Measurements from ENCODE around the gene PMEPA1.
A peak's percentile ranks its signal among the peaks of the same experiment; 100 is the strongest.

Gene PMEPA1

DNA sequence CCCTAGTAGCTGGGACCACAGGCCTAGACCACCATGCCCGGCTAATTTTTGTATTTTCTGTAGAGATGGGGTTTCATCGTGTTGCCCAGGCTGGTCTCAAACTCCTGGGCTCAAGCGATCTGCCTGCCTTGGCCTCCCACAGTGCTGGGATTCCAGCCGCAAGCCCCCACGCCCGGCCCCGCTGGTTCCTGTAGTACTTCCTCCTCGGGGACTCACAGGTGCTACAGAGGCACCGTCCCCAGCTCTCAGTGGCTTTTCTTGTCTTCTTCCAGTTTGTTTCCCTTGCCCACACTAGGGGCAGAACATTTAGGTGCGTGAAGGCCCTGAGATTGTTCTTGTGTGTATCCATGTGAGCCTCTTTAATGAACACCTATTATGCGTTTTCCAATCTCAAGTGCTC is 88.8 kb downstream of the PMEPA1 start:
- DNase-seq, result no peak

DNA sequence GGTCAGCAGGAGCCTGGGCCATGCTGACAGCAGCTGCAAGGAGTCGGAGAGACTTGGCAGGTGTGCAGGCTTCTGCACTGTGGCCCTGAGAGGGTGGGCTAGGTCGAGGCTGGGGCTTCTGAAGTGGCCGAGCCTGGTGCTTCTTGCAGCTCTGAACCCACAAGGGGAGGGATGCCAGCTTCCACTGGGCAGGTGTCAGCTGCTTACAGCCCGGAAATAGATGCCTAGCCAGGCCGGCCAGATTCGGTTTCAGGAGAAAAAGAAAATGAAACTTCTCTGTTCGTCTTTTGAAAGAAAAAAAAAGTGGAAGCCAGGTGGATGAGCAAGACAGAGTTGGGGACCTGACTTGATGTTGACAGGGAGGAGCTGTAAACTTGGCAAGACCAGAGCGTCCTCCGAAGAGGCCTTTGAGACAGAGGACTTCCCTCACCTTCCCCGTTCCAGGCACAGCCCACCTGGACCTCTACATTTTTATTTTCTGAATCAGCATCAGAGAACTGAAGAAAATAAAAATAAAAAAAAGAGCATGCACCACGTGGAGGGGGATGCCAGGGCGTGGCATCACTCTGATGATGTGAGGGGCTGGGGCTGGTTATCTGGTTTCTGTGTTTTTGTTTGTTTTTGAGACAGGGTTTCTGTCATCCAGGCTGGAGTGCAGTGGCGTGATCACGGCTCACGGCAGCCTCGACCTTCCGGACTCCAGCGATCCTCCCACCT is 89.4 kb downstream of the PMEPA1 start, which contains the start of gene ZBP1:
Gene ZBP1 (minus strand): TSS at position 153 of the 717 bp plus-strand sequence. CDS start 131 bp downstream, at position 22.
- peak in 3 of 5 donors; percentile 45 to 85 (median 47) for DNase-seq

DNA sequence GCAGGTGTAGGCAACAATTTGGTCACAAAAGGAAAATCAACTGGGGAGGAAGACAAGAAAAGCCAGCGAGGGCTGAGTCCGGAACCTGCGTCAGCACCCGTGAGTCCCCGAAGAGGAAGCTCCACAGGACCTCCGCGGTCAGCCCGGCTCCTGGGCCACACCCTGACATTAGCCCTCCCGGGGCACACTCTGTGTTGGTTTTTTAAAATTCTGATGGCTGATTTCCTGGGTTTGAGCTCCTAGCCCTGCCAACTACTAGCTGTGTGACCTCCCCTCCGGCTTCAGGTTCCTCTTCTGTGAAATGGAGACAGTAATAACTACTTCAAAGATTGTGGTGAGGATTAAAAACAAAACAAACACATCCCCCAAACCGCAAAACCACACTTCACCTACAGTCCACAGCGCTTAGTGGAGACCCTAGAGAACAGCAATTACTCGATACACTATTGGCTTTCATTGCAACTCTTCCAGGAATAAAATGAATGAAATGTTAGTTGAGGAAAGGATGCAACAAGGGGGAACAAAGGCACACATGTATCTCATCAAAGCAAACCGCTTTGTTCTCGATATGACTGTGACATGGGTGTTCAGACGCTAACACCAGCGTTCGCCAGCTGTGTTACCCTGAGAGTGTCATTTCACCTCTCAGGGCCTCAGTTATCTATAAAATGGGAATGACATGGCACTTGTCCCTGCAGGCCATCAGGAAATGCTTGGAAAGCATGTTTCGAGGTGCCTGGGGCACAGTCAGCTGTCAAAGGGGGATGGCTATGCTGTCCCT is 90.6 kb downstream of the PMEPA1 start:
- peak; percentile 41 to 96 (median 59) for DNase-seq

DNA sequence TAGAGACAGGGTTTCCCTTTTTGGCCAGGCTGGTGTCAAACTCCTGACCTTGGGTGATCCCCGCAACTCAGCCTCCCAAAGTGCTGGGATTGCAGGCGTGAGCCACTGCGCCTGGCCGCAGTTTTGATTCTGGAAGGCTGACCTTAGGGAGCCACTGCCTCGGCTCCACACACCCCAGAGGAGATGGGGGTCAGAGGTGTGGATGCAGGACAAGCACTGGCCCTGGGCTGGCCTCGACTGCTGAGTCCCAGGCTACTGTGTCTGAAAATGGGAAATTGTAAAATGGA is 91.1 kb downstream of the PMEPA1 start:
- no peak for DNase-seq

DNA sequence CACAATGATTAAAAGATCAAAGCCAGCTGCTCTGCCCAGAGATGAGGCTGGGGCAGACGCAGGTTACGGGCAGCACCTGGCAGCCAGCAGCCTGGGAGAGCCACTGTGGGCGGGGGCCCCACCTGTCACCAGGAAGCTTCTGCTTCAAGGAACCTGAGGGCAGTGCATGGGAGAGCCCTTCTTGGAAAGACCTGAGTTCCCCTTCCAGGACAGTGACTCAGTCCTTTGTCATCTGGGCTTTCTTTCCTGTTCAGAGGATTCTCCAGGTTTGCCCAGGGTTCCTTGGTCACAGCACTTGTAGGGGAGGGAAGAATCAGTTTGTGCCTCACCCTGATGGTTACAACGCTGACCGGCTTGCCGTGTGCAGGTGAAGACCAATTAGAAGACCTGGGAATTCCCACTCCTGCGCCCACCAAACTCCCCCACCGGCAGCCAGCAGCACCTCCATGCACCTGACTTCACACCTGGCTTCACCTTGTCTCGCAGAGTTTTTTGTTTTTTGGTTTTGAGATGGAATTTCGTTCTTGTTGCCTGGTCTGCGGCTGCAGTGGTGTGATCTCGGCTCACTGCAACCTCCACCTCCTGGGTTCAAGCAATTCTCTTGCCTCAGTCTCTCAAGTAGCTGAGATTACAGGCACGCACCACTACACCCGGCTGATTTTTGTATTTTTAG is 91.6 kb downstream of the PMEPA1 start:
- peak in 2 of 5 donors; percentile 39 to 43 for DNase-seq

DNA sequence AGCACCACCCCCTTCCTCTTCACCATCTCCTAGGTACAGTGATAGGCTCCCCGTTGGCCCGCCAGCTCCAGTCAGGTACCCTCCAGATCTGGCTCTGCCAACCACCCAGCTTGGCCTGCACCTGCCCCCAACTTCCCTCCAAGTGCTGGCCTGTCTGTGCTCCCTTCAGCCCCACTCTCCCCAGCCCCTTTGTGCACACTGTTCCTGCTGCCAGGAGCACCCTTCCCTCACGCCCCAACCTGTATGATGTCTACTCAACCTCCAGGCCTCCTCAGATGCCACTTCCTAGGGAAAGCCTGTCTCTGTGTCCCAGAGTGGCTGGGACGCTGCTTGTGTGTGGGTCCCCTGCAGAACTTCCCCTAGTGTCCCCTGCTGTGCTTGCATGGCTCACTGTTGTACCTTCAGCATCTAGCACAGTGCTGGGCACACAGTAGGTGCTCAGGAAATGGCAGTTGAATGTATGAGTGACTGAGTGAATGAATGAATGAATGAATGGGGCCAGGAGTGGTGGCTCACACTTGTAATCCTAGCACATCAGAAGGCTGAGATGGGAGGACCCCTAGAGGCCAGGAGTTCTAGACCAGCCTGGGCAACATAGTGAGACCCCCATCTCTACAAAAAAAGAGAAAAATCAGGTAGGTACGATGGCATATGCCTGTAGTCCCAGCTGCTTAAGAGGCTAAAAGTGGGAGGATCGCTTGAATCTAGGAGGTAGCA is 92.6 kb downstream of the PMEPA1 start:
- no peak for DNase-seq

DNA sequence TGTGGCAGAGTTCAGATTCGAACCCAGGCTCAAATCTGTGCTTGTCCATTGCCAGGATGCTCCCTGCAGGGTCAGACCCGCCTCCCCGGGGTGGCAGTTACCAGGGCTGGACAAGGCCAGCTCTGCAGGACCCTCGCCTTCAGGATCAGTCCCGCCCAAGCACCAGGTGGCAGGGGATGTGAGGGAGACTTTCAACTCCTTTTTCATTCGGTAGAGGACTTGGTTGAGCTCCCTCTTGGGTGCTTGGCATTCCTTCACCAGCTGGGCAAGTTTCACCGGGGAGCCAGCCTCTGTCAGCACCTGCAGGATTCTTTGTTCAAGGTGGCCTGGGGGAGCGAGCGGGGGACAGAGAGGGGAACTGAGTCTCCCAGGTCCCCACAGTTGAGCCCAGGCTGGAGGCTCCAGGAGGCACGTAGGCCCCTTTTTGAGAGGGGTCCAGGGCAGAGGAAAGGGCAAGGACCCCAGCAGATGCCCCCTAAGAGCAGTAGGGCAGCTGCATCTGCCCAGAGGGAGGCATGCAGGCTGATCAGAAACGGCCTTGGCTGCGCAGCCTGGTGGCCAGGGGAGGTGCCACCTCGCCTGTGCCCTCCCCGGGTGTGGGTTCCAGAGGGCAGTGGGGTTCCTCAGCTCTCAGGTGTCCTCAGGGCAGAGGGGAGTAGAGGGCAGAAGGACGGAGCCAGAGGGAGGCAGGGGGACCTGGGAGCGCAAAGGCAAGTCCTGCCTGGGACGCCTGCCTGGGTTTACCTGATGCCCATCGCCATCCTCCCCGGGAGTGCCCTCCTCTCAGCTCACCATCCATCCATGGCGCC is 93.5 kb downstream of the PMEPA1 start:
- DNase-seq, result no peak

DNA sequence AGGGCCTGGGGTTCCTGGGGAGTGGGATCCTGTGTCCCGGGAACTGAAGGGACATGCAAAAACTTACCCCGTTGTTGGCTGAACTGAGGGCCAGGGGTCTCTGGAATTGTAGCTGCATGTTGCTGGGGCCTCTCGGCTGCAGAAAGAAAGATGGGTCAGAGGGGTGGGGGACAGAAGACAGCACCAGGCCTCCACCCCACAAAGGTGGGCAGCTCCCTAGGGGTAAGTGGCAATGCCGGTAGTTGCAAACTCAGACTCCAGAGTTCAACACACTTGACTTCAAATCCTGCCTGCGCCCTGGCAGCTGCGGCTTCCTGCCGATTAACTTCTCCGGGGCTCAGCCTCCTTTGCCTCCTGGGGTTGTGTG is 94.4 kb downstream of the PMEPA1 start:
- no peak for DNase-seq

DNA sequence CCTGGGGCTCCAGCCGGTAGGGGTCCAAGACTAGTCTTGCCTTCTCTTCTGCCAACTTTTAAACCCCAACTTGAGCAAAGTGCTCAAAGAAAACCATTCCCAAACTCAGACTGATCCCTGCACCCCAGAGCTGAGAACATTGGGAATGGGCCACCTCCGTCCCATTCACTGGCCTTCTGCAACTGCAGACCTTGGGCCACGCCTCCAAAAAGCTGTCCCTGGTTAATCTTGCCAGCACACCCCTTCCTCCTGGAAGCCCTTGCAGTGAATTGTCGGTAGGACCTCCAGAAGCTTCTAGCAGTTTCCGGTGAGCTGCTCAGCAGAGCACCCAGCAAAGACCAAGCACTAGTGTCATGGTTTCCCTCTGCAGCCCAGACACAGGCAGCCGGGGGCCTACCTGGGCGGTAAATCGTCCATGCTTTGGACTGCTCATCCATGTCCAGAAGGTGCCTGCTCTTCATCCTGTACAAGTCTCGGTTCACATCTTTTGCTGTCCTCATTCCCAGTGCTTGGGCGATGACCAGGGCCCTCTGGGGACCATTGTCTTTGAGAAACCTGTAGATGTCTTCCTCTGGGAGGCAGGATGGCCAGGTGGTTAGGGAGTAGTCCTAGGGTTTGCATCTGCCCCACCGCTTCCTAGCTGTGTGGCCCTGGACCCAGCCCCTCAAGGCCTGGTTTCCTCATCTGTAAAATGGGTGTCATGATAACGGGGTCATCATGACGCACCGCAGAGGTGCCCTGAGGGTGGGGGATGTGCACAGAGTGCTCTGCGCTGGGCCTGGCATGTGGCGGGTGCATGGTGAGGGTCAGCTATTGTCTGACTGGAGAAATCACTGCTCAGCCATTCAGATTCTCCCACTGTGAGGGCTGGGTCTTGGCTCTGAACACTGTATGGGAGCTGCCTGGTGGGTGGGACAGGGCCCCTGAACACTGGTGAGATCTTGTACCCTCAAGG is 95.0 kb downstream of the PMEPA1 start:
- no peak for DNase-seq

DNA sequence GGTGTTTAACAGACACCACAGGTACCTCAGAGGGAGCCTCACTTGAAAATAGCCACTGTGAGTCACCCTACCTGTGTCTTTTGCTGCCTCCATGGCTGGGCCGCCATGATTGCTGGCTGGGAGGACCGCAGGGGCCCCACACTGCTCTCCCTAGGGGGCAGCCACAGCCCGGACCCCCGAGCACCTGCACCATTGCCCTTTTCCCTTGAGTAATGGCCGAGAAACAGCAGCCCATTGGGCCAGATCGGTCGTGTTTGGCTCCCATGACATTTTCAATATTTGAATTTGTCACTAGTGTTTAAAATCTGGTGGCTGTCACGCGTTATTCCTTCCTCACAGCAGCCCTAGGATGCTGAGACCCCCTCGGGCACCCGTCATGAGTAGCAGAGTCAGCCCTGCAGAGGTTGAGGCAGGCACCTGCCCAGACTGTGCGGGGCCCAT is 96.3 kb downstream of the PMEPA1 start:
- DNase-seq, result no peak

DNA sequence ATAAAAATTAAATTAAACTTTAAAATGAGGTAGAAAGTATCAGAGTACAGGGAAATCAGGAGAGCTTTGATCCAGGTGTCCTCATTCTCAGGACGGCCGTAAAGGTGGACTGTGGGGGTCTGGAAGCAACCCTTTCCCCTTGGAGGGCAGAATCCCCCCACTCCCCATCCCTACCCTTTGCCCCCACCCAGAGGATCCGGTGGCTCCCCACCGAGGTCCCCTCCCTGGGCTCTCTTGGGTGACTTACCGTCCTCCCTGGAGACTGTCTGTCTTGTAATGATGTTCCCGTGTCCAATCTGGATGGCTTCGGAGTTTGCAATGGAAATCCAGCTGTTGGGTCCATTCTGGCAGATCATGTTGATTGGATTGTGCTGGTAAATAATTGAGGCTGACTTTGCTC is 96.9 kb downstream of the PMEPA1 start:
- no peak for DNase-seq

DNA sequence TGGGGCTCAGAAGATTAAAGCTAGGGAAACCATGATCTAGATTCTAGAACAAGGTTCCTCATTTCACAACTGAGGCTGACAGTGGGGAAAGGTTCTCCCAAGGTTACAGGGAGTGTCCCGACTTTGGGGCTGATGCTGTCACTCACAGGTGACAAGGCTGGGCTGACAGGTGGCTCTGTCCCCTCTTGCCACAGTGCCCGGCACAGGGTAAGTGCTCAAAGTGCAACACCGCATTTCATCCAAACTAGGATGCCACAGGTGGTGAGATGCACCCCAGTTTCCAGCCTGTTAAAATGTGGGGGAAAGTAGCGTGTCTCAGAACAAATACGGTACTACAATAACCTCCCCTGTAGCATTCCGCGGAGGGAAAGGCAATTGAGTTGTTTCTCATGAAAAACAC is 97.4 kb downstream of the PMEPA1 start:
- no peak for DNase-seq

DNA sequence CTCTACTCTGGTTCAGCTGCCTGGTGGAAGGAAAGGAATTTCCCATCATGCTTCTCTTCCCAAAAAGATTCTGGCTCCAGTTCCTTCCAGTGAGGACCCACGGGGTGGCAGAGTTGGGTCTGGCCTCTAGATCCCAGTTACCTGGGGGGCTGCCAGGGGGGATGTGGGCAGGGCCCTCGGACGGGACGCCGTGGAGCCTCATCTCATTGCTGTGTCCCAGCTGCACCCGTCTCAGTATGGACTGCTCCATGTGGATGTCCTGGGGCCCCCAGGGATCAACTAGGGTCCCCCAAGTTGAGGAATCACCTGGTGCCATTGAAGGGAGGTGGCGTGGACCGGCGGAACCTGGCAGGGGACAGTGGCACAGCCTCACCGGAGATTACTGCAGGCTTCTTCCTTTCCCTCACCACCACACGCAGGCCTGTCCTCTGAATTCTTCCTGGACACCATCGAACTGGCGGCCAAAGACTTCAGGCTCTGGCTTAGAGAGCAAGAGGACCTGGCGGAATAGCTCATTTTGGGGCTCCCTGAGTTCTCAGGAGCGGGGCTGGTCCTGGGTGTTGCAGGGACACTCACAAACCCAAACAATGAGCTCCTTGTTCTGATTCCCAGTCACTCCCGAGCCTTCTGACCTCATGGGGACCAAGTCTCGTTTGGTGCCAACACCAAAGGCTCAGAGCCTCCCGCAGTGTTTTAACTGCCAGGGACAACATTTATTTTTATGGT is 98.1 kb downstream of the PMEPA1 start:
- no peak for DNase-seq

DNA sequence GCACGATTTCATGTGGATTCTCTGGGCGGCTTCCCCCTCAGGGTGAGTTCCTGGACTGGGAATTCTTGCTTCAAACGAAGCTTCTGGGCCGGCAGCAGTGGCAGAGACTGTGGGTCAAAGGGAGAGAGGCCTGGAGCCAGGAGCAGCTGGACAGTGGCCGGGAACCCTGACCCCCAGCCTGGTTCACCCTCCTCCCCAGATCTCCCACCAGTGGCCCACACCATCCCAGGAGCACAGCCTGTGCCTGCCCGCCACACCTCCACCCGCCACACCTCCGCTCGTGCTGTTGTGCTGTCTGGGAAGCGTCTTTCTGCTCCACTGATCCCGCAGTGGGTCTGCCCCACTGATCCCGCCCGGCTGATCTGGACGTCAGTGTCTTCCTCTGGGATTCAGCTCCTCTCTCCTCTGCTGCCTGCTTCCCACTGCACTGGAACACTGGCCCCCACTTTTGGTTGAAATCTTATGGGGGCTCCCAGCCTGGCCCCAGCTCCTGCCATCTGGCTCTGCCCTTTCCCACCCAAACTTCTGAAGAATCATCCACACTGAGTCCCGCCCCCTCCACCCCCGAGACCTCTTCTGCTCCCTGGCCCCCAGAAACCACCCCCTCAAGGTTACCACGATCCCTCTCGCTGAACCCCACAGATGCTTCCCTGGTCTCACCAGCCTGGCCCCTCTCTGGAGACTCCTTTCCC is 99.4 kb downstream of the PMEPA1 start:
- no peak for DNase-seq

DNA sequence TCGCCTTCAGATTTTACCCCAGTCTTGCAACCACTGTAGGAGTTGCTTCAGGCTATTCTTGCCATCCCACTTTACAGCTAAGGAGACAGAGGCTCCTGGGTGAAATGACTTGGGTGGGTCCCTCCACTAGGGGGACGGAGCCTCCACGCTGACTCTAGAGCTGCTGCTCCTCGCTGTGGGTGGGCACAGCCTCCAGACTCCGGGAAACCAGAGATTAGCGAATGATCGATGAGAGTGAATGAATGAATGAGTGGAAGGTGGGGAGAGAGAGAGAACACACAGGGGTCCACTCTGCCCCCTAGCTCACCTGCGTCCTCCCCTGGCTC is 100.0 kb downstream of the PMEPA1 start:
- no peak for DNase-seq

DNA sequence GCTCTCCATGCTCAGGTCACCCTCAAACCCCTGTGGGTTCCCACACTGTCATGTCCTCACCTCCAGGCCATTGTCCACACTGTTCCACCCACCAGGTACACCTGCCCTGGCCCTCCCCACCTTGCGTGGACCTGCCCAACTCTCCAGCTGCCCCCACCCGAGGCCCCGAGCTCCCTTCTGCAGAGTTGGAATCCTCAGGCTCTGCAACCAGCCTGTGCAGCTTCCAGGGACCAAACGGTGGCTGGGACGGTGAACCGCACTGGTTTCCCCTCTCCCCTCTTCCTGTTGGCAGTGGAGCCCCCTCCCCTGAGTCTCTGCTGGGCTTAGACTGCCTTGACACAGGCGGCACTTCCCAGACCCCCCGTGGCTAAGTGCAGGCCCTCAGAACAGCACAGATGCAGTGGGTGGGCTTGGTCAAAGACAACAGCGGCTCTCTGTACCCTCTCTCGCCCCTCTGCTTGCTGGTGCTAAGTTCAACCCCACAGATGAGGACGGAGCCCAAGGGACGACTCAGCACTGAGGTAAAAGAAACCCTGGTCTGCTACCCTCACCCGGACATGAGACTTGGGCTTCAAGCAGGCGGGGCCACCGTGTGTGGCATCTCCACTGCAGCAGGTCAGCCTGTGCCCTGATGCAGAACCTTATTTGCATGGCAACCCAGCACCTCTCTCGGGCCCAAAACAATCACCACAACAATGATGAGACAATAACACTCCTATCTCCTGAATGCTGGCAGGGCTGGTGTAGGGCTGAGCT is 100.6 kb downstream of the PMEPA1 start:
- no peak for DNase-seq

DNA sequence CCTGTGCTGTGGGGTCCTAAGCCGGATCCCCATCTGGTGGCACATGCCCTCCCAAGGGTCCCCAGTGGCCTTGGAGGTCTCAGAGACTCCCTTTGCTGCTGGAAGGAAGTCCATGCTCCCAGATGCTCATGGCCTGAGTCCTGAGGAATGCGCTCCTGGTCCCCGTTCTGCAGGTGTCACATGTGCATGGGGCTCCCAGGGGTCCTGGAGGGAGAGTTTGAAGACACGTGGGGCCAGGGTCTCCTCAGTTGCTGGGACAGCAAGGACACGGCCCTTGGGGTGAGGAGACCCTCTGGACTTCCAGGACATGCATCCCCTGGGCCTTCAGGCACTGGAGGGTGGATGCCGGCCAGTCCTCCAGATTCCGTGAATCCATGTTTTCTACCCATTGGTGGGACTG is 101.3 kb downstream of the PMEPA1 start:
- no peak for DNase-seq

DNA sequence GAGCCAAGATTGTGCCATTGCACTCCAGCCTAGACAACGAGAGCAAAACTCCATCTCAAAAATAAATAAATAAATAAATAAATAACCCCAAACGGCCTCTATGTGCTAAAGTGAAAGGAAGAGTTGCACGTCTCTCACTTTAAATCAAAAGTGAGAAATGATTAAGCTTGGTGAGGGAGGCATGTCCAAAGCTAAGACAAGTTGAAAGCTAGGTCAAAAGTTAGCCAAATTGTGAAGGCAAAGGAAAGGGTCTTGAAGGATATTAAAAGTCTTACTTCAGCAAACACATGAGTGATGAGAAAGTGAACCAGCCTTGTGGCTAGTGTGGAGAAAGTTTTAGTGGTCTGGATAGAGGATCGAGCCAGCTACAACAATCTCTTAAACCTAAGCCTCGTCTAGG is 103.9 kb downstream of the PMEPA1 start:
- DNase-seq, result no peak

DNA sequence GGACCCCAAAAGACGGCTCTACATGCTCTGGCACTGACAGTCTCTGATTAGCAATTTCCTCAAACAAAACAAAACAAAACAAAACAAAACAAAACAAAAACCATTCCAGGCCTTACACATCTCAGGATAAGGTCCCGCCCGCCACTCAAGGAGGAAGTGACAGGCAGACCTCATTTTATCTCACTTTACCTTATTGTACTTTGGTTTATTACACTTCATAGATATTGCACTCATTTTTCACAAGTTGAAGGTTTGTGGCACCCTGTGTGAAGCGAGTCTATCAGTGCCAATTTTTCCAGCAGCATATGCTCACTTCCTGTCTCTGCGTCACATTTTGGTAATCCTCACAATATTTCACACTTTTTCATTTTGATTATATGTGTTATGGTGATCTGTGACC is 104.8 kb downstream of the PMEPA1 start:
- DNase-seq, result no peak

All from T-helper 1 cell (primary cell).